Upper lobe of right lung (tissue), 1 donor: ENCODE results near the gene SMIM35. TPM values are rescaled to one million over a fixed set of nuclear protein-coding genes. Genes with fewer than 3 reads are reported as not detected.

ENCODE experiments used
- ATAC-seq: fragments of 200-7000 bp; cut with Tn5 transposase; one replicate; pipeline ENCODE4 v1.9.1; 2020; ENCODE audit warnings: mild to moderate bottlenecking, moderate library complexity
- DNase-seq: peaks from one replicate; pipeline ENCODE4 v3.0.0-alpha.2; 2020
- H3K27ac ChIP-seq: fragments of 200-600 bp; one replicate; pipeline ENCODE4 v1.8.0; 2022
- H3K27me3 ChIP-seq: fragments of 200-600 bp; one replicate; pipeline ENCODE4 v1.8.0; 2022; ENCODE audit warnings: mild to moderate bottlenecking
- H3K36me3 ChIP-seq: fragments of 200-600 bp; one replicate; pipeline ENCODE4 v1.8.0; 2022
- H3K4me1 ChIP-seq: fragments of 200-600 bp; one replicate; pipeline ENCODE4 v1.8.0; 2022
- H3K4me3 ChIP-seq: fragments of 200-600 bp; one replicate; pipeline ENCODE4 v1.8.0; 2022; ENCODE audit warnings: mild to moderate bottlenecking
- H3K9me3 ChIP-seq: fragments of 200-600 bp; one replicate; pipeline ENCODE4 v1.8.0; 2022
- intact Hi-C: fragments of 100-400 bp; cut with DNase I; formaldehyde crosslinking; loops from one replicate; pipeline ENCODE4 v1.11.0; 2022
- total RNA-seq: library from RNA; stranded (reverse); fragmentation: NEBNext Ultra II Directional; extraction: Animal tissue kit (Norgen Biotek cat#: 25700); gene quantifications from one replicate; pipeline ENCODE4 v1.2.1, GENCODE V29; 2021
- TF ChIP-seq, protein P1 (sequence below): fragments of 200-600 bp; IDR thresholded peaks from one replicate; pipeline ENCODE4 v1.8.0; 2022; ENCODE audit warnings: antibody characterized with exemption
- donor health status: DM: no; HTN: yes; CAD: no; lungs with severe emphysema.

Gene SMIM35
- total RNA-seq, 1 donor from 2014 or later: not detected

DNA sequence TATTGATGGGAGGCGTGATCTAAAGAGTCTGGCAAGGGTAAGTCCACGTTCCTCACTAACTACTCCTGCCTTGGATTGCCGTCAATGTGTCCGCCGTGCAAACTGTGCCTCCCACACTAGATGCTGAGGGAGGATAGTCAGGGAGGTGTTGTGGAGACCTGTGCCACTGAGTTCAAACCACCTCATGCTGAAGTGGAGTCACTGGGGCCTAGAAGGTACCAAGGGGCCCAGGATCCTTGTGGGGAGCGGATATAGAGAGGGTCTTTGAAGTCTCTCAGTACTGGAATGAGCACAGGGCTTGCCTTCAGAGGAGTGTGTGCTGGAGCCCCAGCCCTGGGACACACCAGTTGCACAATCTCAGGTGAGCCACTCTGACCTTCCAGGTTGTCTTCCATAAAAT lies 37.0 kb downstream of the SMIM35 start:
- DNase-seq: no peak
- intact Hi-C loops: loop anchor here (10.0 kb wide), 2 partner anchors 105 to 225 kb away; partner anchors contain the start of gene FXYD2
- Histone ChIP-seq H3K27ac (no peak overlapping the region), H3K9me3 (no peaks in the 10 kb centered on the region), H3K27me3 (no peaks in the 10 kb centered on the region), H3K4me3 (no peak overlapping the region), H3K4me1 (peaks cover 4% of the 10 kb centered on the region), H3K36me3 (no peaks in the 10 kb centered on the region)
- TF ChIP-seq, protein P1, sequence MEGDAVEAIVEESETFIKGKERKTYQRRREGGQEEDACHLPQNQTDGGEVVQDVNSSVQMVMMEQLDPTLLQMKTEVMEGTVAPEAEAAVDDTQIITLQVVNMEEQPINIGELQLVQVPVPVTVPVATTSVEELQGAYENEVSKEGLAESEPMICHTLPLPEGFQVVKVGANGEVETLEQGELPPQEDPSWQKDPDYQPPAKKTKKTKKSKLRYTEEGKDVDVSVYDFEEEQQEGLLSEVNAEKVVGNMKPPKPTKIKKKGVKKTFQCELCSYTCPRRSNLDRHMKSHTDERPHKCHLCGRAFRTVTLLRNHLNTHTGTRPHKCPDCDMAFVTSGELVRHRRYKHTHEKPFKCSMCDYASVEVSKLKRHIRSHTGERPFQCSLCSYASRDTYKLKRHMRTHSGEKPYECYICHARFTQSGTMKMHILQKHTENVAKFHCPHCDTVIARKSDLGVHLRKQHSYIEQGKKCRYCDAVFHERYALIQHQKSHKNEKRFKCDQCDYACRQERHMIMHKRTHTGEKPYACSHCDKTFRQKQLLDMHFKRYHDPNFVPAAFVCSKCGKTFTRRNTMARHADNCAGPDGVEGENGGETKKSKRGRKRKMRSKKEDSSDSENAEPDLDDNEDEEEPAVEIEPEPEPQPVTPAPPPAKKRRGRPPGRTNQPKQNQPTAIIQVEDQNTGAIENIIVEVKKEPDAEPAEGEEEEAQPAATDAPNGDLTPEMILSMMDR: no peak
- ATAC-seq: no peak

DNA sequence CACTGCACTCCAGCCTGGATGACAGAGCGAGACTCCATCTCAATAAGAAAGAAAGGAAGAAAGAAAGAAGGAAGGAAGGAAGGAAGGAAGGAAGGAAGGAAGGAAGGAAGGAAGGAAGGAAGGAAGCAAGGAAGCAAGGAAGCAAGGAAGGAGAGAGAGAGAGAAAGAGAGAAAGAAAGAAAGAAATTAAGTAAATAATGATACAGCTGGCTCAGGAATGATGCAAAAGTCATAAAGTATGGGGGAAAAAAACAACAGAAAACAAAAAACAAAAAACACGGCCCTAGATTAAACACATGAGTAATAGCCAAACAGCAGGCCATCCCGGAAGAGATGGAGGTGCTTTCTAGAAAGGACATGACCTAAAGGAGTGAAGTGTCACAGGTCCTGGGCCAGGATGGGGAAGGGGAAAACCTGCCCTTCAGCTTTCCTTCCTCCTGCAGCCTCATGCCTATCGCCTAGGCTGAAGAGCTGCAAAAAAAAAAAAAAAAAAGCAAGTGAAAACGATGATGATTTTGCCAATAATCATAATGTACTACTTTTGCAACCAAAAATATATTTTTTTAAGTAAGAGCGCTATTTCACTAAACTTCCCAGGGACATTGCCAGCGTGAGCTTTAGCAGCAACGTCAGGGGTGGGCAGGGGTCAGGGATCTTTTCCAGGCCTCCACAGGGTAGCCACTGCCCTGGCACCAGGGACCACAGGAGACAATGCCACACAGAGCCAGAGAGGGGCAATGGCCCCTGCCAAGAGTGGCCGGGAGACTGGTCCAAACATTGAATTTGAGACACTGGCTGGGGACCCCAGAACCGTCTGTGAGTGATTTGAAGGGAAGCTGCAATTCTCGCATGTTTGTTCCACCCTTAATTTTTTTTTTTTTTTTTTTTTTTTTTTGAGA lies 38.0 kb downstream of the SMIM35 start:
- DNase-seq: no peak
- TF ChIP-seq, protein P1: no peak
- Histone ChIP-seq H3K27me3 (no peaks in the 10 kb centered on the region), H3K36me3 (no peaks in the 10 kb centered on the region), H3K4me1 (peaks cover 4% of the 10 kb centered on the region), H3K27ac (no peak overlapping the region), H3K9me3 (no peaks in the 10 kb centered on the region), H3K4me3 (no peak overlapping the region)
- intact Hi-C loops: no loop called here
- ATAC-seq: no peak

DNA sequence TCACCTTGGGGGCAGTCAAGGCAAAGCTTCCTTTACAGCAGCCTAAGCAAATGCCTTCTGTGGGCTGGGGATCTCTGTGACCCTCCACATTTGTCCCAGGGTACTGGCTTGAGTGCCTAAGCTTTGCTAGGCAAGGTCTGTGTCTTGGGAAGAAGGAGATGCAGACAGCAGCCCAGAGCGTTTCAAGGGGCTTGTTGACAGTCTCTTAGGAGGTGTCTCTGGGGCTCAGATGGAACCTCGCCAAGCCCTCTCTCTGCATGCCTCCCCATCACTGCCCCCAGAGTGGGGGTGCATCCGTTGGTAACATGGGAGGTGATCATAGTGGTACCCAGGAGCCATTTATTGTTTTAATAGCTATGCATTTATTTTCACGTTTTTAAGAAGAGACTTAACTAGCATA lies 39.0 kb downstream of the SMIM35 start:
- DNase-seq (no peak), ATAC-seq (no peak)
- Histone ChIP-seq H3K27ac (no peak overlapping the region), H3K9me3 (no peaks in the 10 kb centered on the region), H3K27me3 (no peaks in the 10 kb centered on the region), H3K36me3 (no peaks in the 10 kb centered on the region), H3K4me1 (no peaks in the 10 kb centered on the region), H3K4me3 (no peak overlapping the region)
- intact Hi-C loops: no loop called here
- TF ChIP-seq, protein P1: no peak

DNA sequence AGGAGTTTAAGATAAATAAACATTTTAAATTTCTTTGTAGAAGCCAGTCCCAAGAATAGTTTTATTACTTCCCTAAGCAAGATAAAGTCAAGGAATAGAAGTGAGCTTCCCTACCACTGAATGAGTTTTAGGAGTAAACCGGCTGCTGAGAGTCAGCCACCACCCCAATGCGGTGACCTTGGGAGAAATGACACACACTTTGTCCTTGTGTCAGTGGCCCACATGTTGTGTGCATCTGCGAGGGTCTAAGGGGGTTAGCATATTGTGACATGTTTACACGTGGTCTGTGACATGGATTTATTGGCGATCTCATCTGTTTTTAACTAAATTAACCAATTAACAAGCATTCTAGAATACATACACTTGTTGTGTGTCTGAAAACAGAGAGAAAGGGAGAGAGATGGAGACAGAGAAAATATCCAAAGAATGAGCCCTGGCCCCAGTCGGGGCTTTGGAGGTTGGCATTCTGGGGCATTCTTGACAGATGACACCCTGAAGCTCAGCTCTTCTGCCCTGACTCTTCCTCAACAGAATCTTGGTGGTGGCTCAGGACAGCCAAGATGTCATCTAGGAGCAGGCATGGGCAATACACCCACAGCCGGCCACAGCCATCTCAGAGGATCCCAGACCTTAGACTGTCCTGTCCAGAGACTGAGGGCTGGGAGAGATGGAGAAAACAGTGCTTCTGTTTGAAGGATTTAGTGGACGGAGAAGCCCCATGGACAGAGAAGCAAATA lies 39.6 kb downstream of the SMIM35 start:
- ATAC-seq (no peak), DNase-seq (no peak)
- H3K4me1 ChIP-seq: no peaks in the 10 kb centered on the region
- TF ChIP-seq, protein P1: no peak
- no peaks in the 10 kb centered on the region for H3K27me3 ChIP-seq
- intact Hi-C loops: no loop called here
- H3K36me3 ChIP-seq: no peaks in the 10 kb centered on the region
- H3K4me3 ChIP-seq: no peak overlapping the region
- no peaks in the 10 kb centered on the region for H3K9me3 ChIP-seq
- H3K27ac ChIP-seq: no peak overlapping the region

DNA sequence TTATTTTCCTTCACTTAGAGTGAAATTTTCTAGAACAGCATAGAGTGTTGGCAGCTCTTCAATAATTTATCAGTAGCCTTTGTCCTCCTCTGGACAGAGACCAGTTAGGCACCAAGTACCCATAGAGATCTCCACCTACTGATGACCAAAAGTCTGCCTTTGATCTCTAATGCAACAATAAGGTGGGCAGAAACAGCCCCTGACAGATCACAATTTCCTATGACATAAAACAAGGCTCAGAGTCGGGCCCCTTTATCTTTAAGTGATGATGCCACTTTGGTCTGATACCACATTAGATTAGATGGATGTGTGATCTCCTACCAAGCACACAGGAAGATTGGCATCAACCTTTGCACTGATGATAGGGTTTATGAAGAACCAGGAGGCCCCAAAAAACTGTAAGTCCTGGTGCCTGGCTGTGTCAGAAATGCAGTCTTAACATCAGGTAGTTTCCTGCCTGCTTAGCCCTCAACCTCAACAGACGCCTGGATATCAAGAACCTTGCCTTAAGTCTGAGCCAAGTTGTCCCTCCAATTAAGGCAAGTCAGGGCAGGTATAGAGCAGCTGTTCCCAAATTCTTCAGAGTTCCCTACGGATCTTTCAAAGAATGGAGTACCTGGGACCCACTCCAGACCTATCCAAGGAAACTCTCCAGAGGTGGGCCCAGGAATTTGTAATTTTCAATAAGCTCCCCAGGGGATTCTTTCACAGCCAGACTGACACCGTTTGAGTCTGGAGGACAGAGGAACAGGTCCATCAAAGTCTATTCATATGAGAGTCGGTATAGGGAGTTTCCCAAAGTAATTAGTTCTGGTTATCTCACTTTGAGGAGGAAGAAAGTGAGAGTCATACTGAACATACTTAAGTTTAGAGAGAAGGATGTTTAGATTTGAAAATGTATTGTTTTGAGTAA lies 40.5 kb downstream of the SMIM35 start:
- TF ChIP-seq, protein P1: no peak
- Histone ChIP-seq H3K27ac (no peak overlapping the region), H3K27me3 (no peaks in the 10 kb centered on the region), H3K9me3 (no peaks in the 10 kb centered on the region), H3K4me3 (no peak overlapping the region), H3K36me3 (no peaks in the 10 kb centered on the region), H3K4me1 (no peaks in the 10 kb centered on the region)
- intact Hi-C loops: no loop called here
- DNase-seq (no peak), ATAC-seq (no peak)
